Measurements from ENCODE around the gene SLC6A20.

SLC6A20 gene

DNA sequence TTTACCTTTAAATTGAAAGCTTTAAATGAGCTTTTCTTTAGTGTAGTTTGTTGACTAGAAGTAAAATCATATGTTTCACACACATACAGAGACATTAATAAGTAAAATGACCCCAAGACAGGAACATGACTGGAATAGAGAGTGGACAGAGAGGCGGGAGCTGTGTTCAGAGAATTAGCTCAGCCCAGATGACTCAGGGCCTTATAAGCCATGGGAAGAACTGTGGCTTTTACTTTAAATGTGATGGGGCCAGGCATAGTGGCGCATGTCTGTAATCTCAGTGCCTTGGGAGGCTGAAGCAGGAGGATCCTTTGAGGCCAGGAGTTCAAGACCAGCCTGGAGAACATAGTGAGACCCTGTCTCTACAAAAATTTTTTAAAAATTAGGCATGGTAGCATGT, 80.4 kb downstream of the SLC6A20 start:
- no peak for DNase-seq

DNA sequence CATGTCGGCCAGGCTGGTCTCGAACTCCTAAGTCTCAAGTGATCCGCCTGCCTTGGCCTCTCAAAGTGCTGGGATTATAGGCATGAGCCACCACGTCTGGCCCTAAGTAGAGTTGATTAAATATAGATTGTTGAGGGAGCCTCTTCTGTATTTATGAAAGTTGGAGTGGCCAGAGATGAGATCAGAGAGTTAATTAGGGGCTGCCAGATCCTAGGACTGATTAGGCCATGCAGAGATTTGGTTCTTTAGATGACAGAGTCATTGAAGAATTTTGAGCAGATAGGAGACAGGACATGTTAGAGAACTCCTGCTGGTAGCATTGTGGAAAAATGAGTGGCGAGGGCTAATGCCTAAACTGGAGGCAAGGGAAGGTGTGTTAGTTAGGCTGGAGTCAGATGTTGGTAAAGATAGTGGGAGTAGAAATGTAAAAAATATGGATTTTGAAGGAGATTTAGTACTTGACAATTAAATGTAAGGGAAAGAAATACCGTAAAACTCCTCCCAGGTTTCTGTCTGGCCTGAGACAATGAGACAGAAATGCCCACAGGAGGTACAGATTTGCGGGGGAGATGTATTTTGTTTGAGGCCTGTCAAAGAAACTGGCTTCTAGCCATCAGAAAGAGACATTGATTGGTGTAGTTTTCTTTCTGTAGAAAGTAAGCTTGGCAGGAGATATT, 83.8 kb downstream of the SLC6A20 start:
- no peak for DNase-seq

DNA sequence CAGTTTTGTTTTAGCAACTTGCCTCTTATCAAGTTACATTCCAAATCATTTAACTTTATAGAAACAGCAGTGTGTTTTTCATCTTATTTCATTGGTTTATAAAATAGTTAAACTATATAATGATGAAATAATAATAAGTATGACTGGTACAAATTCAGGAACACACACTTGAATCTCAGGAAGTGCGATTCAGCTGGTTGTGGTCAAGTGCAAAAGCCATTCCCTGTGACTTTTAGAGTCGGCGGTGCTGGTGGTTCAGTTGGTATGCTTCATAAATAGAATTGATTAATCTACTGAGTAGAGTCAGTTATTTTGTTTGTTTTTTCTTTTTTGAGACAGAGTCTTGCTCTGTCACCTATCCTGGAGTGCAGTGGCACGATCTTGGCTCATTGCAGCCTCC, 84.4 kb downstream of the SLC6A20 start:
- DNase-seq = no peak

DNA sequence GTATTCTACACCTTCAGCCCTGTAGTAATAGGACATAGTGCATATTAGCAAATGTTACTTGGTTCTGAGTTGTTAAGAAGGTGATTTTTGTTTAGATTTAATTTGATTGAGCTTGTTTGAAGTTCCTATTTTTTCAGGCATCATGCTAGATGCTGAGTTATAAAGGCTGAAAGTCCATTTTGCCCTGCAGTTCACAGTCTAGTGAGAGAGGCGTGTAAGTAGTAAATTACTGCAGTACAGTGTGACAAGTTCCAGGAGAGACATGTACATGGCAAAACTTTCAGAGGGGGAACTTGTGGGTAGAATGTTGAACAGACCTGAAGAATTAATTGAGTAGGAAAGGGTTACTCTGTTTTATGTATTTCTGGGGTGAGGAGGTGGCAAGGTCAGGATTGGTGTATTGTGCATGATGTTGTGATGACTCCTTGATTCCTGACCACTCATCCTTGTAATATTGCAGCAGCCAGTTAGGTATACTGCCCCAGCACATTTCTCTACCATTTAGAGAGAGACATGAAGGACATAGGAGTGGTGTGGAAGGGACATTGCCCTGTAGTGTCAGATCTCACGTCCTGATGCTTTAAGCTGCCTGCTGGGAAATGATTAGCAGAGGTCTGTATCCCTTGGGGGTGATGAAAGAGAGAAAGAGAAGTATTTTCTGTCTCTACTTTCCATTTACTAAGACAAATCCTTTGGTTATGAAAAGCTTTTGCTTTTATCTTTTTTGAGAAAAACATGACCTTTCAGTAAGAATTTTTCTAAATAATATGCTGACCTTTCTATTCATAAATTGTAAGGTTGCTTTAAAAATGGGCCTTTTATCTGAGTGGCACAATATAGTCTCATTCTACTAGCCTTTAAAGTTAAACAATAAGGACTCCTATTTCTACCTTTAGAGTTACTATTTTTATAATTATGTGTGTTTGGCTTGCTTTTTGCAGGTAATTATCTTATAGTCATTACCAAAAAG, 90.2 kb downstream of the SLC6A20 start:
- no peak for DNase-seq

Data from CD4-positive, alpha-beta T cell treated with Interleukin-6 for 4 hours (primary cell).